Uterus (tissue), 2 donors: ENCODE data around the gene FIBP.

Source experiments
- POLR2A ChIP-seq, 2 donors: fragments of 450-650 bp; IDR thresholded peaks; one replicate each; pipeline ENCODE4 v1.6.1; 2016; ENCODE audit warnings: antibody characterized with exemption in 2 of 2, mild to moderate bottlenecking in 1 of 2, moderate library complexity in 1 of 2
- TF ChIP-seq, protein P1 (sequence below), 4 experiments: fragments of 200-600 bp in 2 of 4; fragments of 450-650 bp in 2 of 4; sonication (generic) in 2 of 4; IDR thresholded peaks; one replicate each; pipeline ENCODE4 v1.5.1; 2016 to 2019; ENCODE audit warnings: antibody characterized with exemption in 4 of 4, mild to moderate bottlenecking in 2 of 4, moderate library complexity in 1 of 4

- TF ChIP-seq, protein P1, sequence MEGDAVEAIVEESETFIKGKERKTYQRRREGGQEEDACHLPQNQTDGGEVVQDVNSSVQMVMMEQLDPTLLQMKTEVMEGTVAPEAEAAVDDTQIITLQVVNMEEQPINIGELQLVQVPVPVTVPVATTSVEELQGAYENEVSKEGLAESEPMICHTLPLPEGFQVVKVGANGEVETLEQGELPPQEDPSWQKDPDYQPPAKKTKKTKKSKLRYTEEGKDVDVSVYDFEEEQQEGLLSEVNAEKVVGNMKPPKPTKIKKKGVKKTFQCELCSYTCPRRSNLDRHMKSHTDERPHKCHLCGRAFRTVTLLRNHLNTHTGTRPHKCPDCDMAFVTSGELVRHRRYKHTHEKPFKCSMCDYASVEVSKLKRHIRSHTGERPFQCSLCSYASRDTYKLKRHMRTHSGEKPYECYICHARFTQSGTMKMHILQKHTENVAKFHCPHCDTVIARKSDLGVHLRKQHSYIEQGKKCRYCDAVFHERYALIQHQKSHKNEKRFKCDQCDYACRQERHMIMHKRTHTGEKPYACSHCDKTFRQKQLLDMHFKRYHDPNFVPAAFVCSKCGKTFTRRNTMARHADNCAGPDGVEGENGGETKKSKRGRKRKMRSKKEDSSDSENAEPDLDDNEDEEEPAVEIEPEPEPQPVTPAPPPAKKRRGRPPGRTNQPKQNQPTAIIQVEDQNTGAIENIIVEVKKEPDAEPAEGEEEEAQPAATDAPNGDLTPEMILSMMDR (IDR thresholded peaks at IDR 0.05) = peak in 2 of 4 experiments; percentile 19 to 24
- TF ChIP-seq POLR2A (IDR thresholded peaks at IDR 0.05) = peak; percentile 95 to 99
Observed at GRCh38 chr11:65859095-65859811, 29.0 kb downstream of the FIBP start.
